GM12875 (cell line): ENCODE measurements around the gene KBTBD12.

Source experiments
- H3K4me3 ChIP-seq: one replicate; pipeline ENCODE4 v1.5.1; 2011; ENCODE audit warnings: low read depth, low read length, control low read depth
- CTCF ChIP-seq: IDR thresholded peaks from 2 replicates; pipeline ENCODE4 v1.5.1; 2011; ENCODE audit warnings: low read depth, mild to moderate bottlenecking, control low read depth, inconsistent platforms, low read length, moderate library complexity, borderline replicate concordance; ENCODE audit not compliant: insufficient read depth

Gene KBTBD12

GRCh38 chr3:127884041-127884440 is 31.0 kb upstream of the KBTBD12 start:
- no peak for TF ChIP-seq CTCF
- H3K4me3 ChIP-seq, result no peak overlapping the region

GRCh38 chr3:127886231-127886955 is 28.6 kb upstream of the KBTBD12 start:
- TF ChIP-seq CTCF, result no peak
- H3K4me3 ChIP-seq, result no peak overlapping the region

- no peak overlapping the region for H3K4me3 ChIP-seq
These were observed 28.1 kb upstream of the KBTBD12 start for GRCh38 chr3:127886956-127887231.

GRCh38 chr3:127887321-127887720 is 27.7 kb upstream of the KBTBD12 start:
- H3K4me3 ChIP-seq, result no peak overlapping the region
- no peak for TF ChIP-seq CTCF

More at GRCh38 chr3:127886956-127887231, 28.1 kb upstream of the KBTBD12 start:
- no peak for TF ChIP-seq CTCF

GRCh38 chr3:127888156-127888555 is 26.9 kb upstream of the KBTBD12 start:
- H3K4me3 ChIP-seq, result no peak overlapping the region
- TF ChIP-seq CTCF, result no peak

GRCh38 chr3:127888564-127889107 is 26.4 kb upstream of the KBTBD12 start:
- TF ChIP-seq CTCF, result no peak
- H3K4me3 ChIP-seq, result no peak overlapping the region

GRCh38 chr3:127889461-127889863 is 25.6 kb upstream of the KBTBD12 start:
- no peak for TF ChIP-seq CTCF
- no peak overlapping the region for H3K4me3 ChIP-seq
